Gastrocnemius medialis (tissue), 4 donors: ENCODE measurements around the gene WDFY2.

Source experiments
- CTCF ChIP-seq, 5 experiments: fragments of 450-650 bp in 3 of 5; fragments of 200-600 bp in 2 of 5; sonication (generic) in 2 of 5; IDR thresholded peaks in 4 of 5; conservative IDR thresholded peaks in 1 of 5; 1 replicate in 4 of 5; 2 replicates in 1 of 5; pipeline ENCODE4 v1.5.1; 2016 to 2019; ENCODE audit warnings: antibody characterized with exemption in 5 of 5, mild to moderate bottlenecking in 3 of 5, moderate library complexity in 3 of 5
- POLR2A ChIP-seq, 2 donors: fragments of 450-650 bp; IDR thresholded peaks; one replicate each; pipeline ENCODE4 v1.6.1; 2017; ENCODE audit warnings: antibody characterized with exemption in 2 of 2, mild to moderate bottlenecking in 2 of 2, moderate library complexity in 2 of 2

- TF ChIP-seq POLR2A (IDR thresholded peaks at IDR 0.05) = no peak
- TF ChIP-seq CTCF (IDR thresholded peaks at IDR 0.05 in 4 of 5, conservative IDR thresholded peaks at IDR 0.05 in 1 of 5) = no peak
These were observed 135.1 kb downstream of the WDFY2 start for GRCh38 chr13:51719394-51719793.
